OCI-LY1 (cell line): ENCODE data around the gene LAMTOR2.

Experiments used
- CTCF ChIP-seq: fragments of 200-600 bp; sonication (generic), shearing (Covaris generic); IDR thresholded peaks from 2 replicates; pipeline ENCODE4 v1.5.1; 2017; ENCODE audit warnings: mild to moderate bottlenecking, antibody characterized with exemption, low read length, moderate library complexity, mixed read lengths
- EZH2 ChIP-seq: fragments of 200-600 bp; sonication (generic), shearing (Covaris generic); IDR thresholded peaks from 2 replicates; pipeline ENCODE4 v1.8.0; 2017; ENCODE audit warnings: borderline replicate concordance, mixed run types, mild to moderate bottlenecking, antibody characterized with exemption, low read length, moderate library complexity, mixed read lengths

DNA sequence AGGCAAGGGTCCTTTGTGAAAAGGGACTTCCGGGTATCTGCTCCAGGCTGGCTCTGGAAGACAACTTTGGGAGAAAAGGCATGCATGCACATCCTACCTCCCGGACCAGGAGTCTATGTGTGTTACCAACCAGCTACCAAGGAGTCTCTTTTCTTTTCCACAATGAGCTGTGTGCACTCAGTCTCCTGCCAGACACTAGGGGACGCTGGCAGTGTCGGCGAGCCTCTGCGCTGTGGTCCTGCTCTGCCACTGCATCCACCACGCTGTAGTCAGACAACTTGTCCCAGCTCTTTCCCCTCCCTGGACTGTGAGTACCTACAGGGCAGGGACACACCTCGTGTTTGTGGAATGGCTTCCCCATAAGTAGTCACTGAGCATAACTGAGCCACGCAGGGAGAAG is 28.7 kb upstream of the LAMTOR2 start:
- TF ChIP-seq CTCF (peak; percentile 69), EZH2 (no peak)
